RWPE1 (cell line): ENCODE measurements around the gene CKB.

ENCODE experiments used
- CTCF ChIA-PET: fragments of 350-600 bp; sonication (Branson Sonifier 250); formaldehyde crosslinking; extraction: SDS; loops from one replicate; lab custom pipeline; 2021; lab: Yijun Ruan, JAX
- POLR2A ChIA-PET: fragments of 400-600 bp; formaldehyde crosslinking; extraction: SDS; loops from one replicate; lab custom pipeline; 2020; ENCODE audit warnings: antibody characterized with exemption; ENCODE audit not compliant: low non-redundant PET; lab: Yijun Ruan, JAX
- DNase-seq: peaks from one replicate; pipeline ENCODE4 v3.0.0; 2012; ENCODE audit warnings: low spot score
- H3K27ac ChIP-seq: fragments of 450-650 bp; 2 replicates; pipeline ENCODE4 v1.5.1; 2017
- CTCF ChIP-seq: fragments of 450-650 bp; conservative IDR thresholded peaks from 2 replicates; pipeline ENCODE4 v1.5.1; 2017; ENCODE audit warnings: low read depth, mild to moderate bottlenecking

The CKB gene

GRCh38 chr14:103543721-103544387 is 21.2 kb upstream of the CKB start:
- ChIA-PET CTCF (interaction anchor here (0.6 to 3.2 kb wide), 4 partner anchors 22 to 472 kb away, joined by 3 to 21 read pairs (median 10); no protein-coding TSS in a partner anchor), POLR2A (interaction anchor here (0.6 kb wide), 1 partner anchor 34 kb away, joined by 6 read pairs; no protein-coding TSS in a partner anchor)
- H3K27ac ChIP-seq = peak overlapping the region; percentile 100
- TF ChIP-seq CTCF = no peak
- no peak for DNase-seq

GRCh38 chr14:103543140-103543539 is 20.5 kb upstream of the CKB start:
- DNase-seq = no peak
- ChIA-PET CTCF (interaction anchor here (0.6 to 3.2 kb wide), 4 partner anchors 22 to 665 kb away, joined by 3 to 21 read pairs (median 10); no protein-coding TSS in a partner anchor), POLR2A (interaction anchor here (1.1 to 1.4 kb wide), 2 partner anchors 9 to 22 kb away, joined by 3 to 4 read pairs; no protein-coding TSS in a partner anchor)
- H3K27ac ChIP-seq = peak overlapping the region; percentile 100
- TF ChIP-seq CTCF = no peak

DNA sequence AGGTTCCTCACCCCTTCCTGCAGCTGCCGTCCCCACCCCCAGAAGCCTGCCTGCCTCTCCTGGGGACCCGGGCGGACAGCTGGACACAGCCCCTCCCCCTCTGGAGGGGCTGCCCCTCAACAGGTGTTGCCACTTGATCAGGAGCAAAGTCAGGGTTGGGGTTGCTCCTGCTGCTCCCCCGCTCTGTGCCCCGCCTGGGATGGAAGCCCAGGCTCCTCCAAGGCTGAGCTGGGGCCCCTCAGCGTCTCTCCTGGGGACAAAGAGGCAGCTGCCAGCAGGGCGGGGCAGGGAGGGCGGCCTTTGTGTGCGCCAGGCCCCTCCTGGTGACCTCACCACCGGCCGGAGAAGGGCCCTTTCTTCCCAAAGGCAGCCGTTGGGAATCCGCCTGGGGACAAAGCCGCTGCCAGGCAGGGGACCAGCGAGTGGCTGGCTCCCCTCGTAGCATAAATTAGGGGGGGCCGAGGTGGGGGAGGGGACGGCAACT is 20.0 kb upstream of the CKB start:
- ChIA-PET POLR2A (interaction anchor here (1.1 to 1.4 kb wide), 2 partner anchors 10 to 21 kb away, joined by 3 to 4 read pairs; no protein-coding TSS in a partner anchor), CTCF (interaction anchor here (0.6 to 3.2 kb wide), 4 partner anchors 21 to 664 kb away, joined by 3 to 21 read pairs (median 10); no protein-coding TSS in a partner anchor)
- DNase-seq = no peak
- peak overlapping the region; percentile 100 for H3K27ac ChIP-seq
- no peak for TF ChIP-seq CTCF

- ChIA-PET CTCF (interaction anchor here (0.6 to 3.2 kb wide), 4 partner anchors 18 to 42 kb away, joined by 6 to 21 read pairs (median 11); no protein-coding TSS in a partner anchor), POLR2A (interaction anchor here (1.1 to 1.4 kb wide), 2 partner anchors 10 to 21 kb away, joined by 3 to 4 read pairs; no protein-coding TSS in a partner anchor)
- DNase-seq = no peak
- H3K27ac ChIP-seq = peak overlapping the region; percentile 100
- no peak for TF ChIP-seq CTCF
These were observed 19.3 kb upstream of the CKB start for GRCh38 chr14:103541709-103542604.

DNA sequence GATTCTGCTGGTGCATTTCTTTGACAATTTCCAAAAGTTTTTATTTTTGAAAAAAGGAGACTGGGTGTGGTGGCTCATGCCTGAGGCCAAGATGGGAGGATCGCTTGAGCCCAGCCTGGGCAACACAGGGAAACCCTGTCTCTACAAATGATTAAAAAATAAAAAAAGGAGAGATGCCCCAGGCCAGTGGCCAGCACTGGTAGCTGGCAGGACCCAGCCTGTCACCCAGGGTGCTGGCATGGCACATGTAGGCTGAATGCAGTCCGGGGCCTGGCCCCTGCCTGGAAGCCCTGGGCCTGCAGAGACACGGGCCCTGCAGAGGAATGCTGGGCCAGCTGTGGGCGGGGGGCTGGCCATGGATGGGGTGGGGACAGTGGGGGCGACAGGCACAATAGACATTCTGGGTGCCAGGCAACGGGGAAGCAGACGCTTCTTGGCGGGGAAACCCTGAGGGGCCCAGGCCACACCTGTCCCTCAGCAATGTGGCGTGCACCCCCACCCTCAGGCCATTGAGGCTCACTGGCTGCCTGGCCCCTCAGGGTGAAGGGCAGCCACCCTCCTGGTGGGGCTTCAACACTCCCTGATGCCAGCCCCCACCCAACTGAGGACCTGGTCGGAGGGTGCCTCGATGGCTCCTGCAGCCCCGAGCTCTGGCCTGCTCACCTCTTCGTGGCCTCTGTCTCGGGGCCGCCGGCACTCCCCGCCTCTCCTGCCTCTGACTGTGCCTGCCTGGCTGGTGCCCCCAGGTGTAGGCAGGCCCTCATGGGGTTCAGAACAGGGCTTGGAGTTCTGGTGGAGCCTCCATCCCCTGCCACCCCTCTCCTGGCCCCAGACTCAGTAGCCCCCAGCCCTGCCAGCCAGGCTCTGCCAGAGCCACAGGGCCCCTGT is 18.4 kb upstream of the CKB start:
- H3K27ac ChIP-seq = peak overlapping the region; percentile 100

More for the DNA sequence above, 18.4 kb upstream of the CKB start:
- DNase-seq = peak; percentile 46
- ChIA-PET CTCF (interaction anchor here (0.6 to 3.2 kb wide), 4 partner anchors 17 to 23 kb away, joined by 6 to 21 read pairs (median 6); no protein-coding TSS in a partner anchor), POLR2A (interaction anchor here (0.8 to 1.2 kb wide), 2 partner anchors 12 to 19 kb away, joined by 4 to 7 read pairs; partner anchors contain the start of genes CKB and TRMT61A)
- TF ChIP-seq CTCF = no peak
